PC-9 (cell line): ENCODE data around the gene CDC14B. TPM values are rescaled to one million over a fixed set of nuclear protein-coding genes. Genes with fewer than 3 reads are reported as not detected.

Source experiments
- BruUV-seq: library from RNA; stranded (reverse); fragments of 400-500 nt; replicated peaks from 2 replicates; lab custom pipeline; 2021; lab: Mats Ljungman, UMichigan
- CTCF ChIA-PET: fragments of 300-600 bp; sonication (Branson Sonifier 250); formaldehyde crosslinking; loops from one replicate; lab custom pipeline; 2022; ENCODE audit warnings: antibody characterized with exemption; lab: Charles Lee
- POLR2A ChIA-PET: fragments of 300-600 bp; sonication (Branson Sonifier 250); formaldehyde crosslinking; loops from one replicate; lab custom pipeline; 2022; ENCODE audit warnings: antibody characterized with exemption; ENCODE audit not compliant: unreplicated experiment; lab: Charles Lee
- DNase-seq, 2 experiments: peaks; one replicate each; pipeline versions ENCODE4 v3.0.0 to v3.0.0-alpha.2; 2015 to 2022; ENCODE audit warnings: mixed read lengths in 1 of 2
- H2AFZ ChIP-seq: fragments of 200-600 bp; sonication (generic); 2 replicates; pipeline ENCODE4 v1.8.1; 2017; ENCODE audit warnings: antibody characterized with exemption
- H3F3A ChIP-seq: fragments of 200-600 bp; sonication (generic); 2 replicates; pipeline ENCODE4 v1.8.1; 2017; ENCODE audit warnings: antibody characterized with exemption, mild to moderate bottlenecking, low read depth; ENCODE audit not compliant: insufficient read depth
- H3K27ac ChIP-seq: fragments of 200-600 bp; sonication (generic); 2 replicates; pipeline ENCODE4 v1.6.1; 2016; ENCODE audit warnings: mixed run types
- H3K27me3 ChIP-seq: fragments of 200-600 bp; sonication (generic); 2 replicates; pipeline ENCODE4 v1.6.1; 2016; ENCODE audit warnings: low read depth, mixed run types; ENCODE audit not compliant: insufficient read depth
- H3K36me3 ChIP-seq: fragments of 200-600 bp; sonication (generic); 2 replicates; pipeline ENCODE4 v1.6.1; 2016; ENCODE audit warnings: low read depth, mixed run types
- H3K4me1 ChIP-seq: fragments of 200-600 bp; sonication (generic); replicated peaks from 2 replicates; pipeline ENCODE4 v1.6.1; 2016; ENCODE audit warnings: mixed run types; ENCODE audit not compliant: insufficient read depth
- H3K4me2 ChIP-seq: fragments of 200-600 bp; sonication (generic); 2 replicates; pipeline ENCODE4 v1.6.1; 2017; ENCODE audit warnings: mixed run types
- H3K4me3 ChIP-seq: fragments of 200-600 bp; sonication (generic); 2 replicates; pipeline ENCODE4 v1.6.1; 2016; ENCODE audit warnings: mixed run types
- H3K79me2 ChIP-seq: fragments of 200-600 bp; sonication (generic); 2 replicates; pipeline ENCODE4 v1.6.1; 2017; ENCODE audit warnings: low read depth, mixed run types
- H3K9me2 ChIP-seq: fragments of 200-600 bp; sonication (generic); 2 replicates; pipeline ENCODE4 v1.8.1; 2017; ENCODE audit warnings: mild to moderate bottlenecking; ENCODE audit not compliant: insufficient read depth
- H3K9me3 ChIP-seq: fragments of 200-600 bp; sonication (generic); 2 replicates; pipeline ENCODE4 v1.8.1; 2016; ENCODE audit warnings: low read depth; ENCODE audit not compliant: insufficient read depth
- H4K20me1 ChIP-seq: fragments of 200-600 bp; sonication (generic); 2 replicates; pipeline ENCODE4 v1.8.1; 2017; ENCODE audit not compliant: insufficient read depth
- EZH2 ChIP-seq: fragments of 200-600 bp; sonication (generic); IDR thresholded peaks from 2 replicates; pipeline ENCODE4 v1.8.0; 2017; ENCODE audit warnings: antibody characterized with exemption, low read depth
- intact Hi-C: fragments of 100-400 bp; cut with micrococcal nuclease; formaldehyde crosslinking; loops from one replicate; pipeline ENCODE4 v1.10.0; 2022; ENCODE audit not compliant: unreplicated experiment
- total RNA-seq: library from RNA; stranded (reverse); gene quantifications from 2 replicates; pipeline ENCODE4 v1.2.3, GENCODE V29; 2021
- TF ChIP-seq, protein P1 (sequence below): fragments of 200-600 bp; sonication (generic); conservative IDR thresholded peaks from 2 replicates; pipeline ENCODE4 v1.6.1; 2017; ENCODE audit warnings: mixed run types, antibody characterized with exemption, mild to moderate bottlenecking, moderate library complexity

The CDC14B gene
- total RNA-seq, 1 experiment from 2014 or later: 47.2 TPM

DNA sequence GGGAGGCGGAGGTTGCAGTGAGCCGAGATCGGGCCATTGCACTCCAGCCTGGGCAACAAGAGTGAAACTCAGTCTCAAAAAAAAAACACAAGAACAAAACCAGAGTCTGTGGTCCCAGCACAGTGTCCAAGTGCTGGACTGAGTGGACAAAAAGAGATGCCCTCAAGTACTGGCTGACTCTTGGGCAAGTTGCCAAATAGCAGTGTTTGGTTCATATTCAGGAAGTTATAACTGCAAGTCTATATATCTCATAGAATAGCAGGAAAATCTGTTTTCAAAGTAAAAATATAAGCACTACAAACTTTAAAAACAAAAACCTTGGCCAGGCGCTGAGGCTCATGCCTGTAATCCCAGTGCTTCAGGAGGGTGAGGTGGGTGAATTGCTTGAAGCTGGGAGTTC is 162.4 kb downstream of the CDC14B start:
- Histone ChIP-seq H2AFZ (no peak overlapping the region), H3K9me2 (no peaks in the 10 kb centered on the region), H3K9me3 (no peaks in the 10 kb centered on the region), H3F3A (peaks cover 5% of the 10 kb centered on the region; the same call in 1 of the 2 replicates), H3K79me2 (no peaks in the 10 kb centered on the region), H3K4me1 (no peaks in the 10 kb centered on the region), H4K20me1 (no peaks in the 10 kb centered on the region), H3K27ac (no peak overlapping the region), H3K4me3 (no peak overlapping the region), H3K27me3 (no peaks in the 10 kb centered on the region), H3K4me2 (no peak overlapping the region), H3K36me3 (no peaks in the 10 kb centered on the region; the same call in 1 of the 2 replicates)
- no peak for DNase-seq
- TF ChIP-seq, protein P1, sequence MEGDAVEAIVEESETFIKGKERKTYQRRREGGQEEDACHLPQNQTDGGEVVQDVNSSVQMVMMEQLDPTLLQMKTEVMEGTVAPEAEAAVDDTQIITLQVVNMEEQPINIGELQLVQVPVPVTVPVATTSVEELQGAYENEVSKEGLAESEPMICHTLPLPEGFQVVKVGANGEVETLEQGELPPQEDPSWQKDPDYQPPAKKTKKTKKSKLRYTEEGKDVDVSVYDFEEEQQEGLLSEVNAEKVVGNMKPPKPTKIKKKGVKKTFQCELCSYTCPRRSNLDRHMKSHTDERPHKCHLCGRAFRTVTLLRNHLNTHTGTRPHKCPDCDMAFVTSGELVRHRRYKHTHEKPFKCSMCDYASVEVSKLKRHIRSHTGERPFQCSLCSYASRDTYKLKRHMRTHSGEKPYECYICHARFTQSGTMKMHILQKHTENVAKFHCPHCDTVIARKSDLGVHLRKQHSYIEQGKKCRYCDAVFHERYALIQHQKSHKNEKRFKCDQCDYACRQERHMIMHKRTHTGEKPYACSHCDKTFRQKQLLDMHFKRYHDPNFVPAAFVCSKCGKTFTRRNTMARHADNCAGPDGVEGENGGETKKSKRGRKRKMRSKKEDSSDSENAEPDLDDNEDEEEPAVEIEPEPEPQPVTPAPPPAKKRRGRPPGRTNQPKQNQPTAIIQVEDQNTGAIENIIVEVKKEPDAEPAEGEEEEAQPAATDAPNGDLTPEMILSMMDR: no peak
- TF ChIP-seq EZH2: no peak
- intact Hi-C loops: no loop called here
- POLR2A ChIA-PET: no interaction called here
- CTCF ChIA-PET: no interaction called here
- no TSS peak for BruUV-seq

DNA sequence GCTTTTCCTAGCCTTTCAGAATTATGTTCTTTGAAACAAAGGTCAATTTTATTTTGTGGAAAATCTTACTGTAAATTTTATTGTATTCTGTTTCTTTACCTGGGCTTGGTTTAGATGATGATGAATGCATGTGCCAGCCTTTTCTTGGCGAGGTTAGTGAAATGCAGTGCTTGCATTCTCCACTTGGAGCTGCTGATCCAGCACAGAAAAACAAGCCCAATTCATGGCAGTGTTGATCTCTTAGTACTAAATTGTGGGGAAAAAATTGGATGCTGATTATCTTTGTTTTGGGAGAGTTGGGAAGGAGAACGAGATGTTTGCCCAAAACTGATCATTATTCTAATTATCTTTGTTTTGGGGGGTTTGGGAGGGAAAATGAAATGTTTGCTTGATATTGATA is 166.0 kb downstream of the CDC14B start:
- DNase-seq: no peak
- H3K4me3 ChIP-seq: no peak overlapping the region
- no peaks in the 10 kb centered on the region for H3K27me3 ChIP-seq
- peaks cover 9% of the 10 kb centered on the region for H3K4me1 ChIP-seq
- H3K9me2 ChIP-seq: no peaks in the 10 kb centered on the region
- POLR2A ChIA-PET: interaction anchor here (0.7 kb wide), 1 partner anchor 401 kb away, joined by 6 read pairs; no protein-coding TSS in a partner anchor
- no peaks in the 10 kb centered on the region for H3K79me2 ChIP-seq
- H3F3A ChIP-seq: peaks cover 5% of the 10 kb centered on the region; the same call in 1 of the 2 replicates
- H3K9me3 ChIP-seq: no peaks in the 10 kb centered on the region
- CTCF ChIA-PET: no interaction called here
- H3K4me2 ChIP-seq: no peak overlapping the region
- H2AFZ ChIP-seq: no peak overlapping the region
- no peaks in the 10 kb centered on the region for H4K20me1 ChIP-seq
- TF ChIP-seq, protein P1: peak; percentile 56; the same call in 1 of the 2 replicates
- TF ChIP-seq EZH2: no peak
- H3K36me3 ChIP-seq: no peaks in the 10 kb centered on the region
- H3K27ac ChIP-seq: no peak overlapping the region
- intact Hi-C loops: loop anchor here (5.0 kb wide), 1 partner anchor 114 kb away; no protein-coding TSS in a partner anchor
- BruUV-seq: no TSS peak

DNA sequence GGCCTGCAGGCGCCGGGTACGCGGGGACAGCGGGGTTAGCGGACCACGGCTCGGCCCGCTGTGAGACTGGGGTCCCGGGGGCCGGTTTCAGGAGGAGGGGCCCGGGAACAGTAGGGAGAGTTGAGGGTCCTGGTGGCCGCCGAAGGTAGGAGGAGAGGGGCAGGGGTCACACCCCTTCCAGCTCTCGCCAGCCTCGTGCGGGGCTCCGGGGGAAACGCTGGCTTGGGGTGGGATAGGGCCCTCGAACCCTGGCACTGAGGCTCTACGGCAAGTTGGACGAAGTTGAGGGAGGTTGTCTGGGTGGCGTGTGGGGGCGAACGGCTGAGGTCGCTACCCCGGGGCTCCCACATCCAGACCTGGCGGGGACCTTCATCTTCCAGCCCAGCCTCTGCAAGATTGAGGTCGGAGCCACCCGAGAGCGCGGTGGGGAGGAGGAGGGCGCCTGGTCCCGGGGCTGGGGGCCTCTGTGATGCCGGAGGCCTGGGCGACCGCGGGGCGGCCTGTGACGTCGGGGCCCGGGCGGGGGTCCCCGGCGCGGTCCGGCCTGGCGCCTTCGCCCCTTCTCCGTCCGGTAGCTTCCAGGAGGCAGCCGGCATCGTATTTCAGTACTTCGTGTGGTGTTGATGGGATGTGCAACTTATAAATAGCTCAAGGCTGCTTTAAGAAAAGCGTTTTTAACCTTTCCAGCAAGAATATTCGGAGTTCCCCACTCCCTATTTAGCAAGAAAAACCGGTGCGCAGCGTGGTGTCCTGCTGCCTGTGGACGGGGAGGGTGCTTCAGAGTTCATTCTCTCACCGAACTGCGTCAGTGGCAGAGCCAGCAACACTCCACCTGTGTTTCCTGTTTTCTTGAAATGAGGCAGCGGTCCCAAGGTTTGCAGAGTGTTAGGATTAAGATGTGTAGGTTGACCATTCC is 168.8 kb downstream of the CDC14B start:
- Histone ChIP-seq H3K27me3 (no peaks in the 10 kb centered on the region), H3K9me2 (no peaks in the 10 kb centered on the region), H3F3A (no peaks in the 10 kb centered on the region), H3K36me3 (no peaks in the 10 kb centered on the region), H3K9me3 (no peaks in the 10 kb centered on the region), H3K4me3 (peak overlapping the region; percentile 65), H3K79me2 (no peaks in the 10 kb centered on the region), H3K27ac (no peak overlapping the region), H3K4me2 (peak overlapping the region; percentile 86), H2AFZ (peak overlapping the region; percentile 82), H3K4me1 (peaks cover 9% of the 10 kb centered on the region), H4K20me1 (no peaks in the 10 kb centered on the region)
- TF ChIP-seq, protein P1: no peak
- TF ChIP-seq EZH2: no peak
- CTCF ChIA-PET: no interaction called here
- POLR2A ChIA-PET: interaction anchor here (1.1 kb wide), 1 partner anchor 203 kb away, joined by 4 read pairs; no protein-coding TSS in a partner anchor
- intact Hi-C loops: loop anchor here (2.0 to 5.0 kb wide), 2 partner anchors 30 to 116 kb away; no protein-coding TSS in a partner anchor
- DNase-seq: peak in 1 of 2 experiments; percentile 25
- BruUV-seq: no TSS peak

Other genes with a start within 250 kb of the CDC14B start
- 27.6 and 34.4 TPM in 2 replicates for gene SLC35D2, start 236.1 kb downstream of the CDC14B start, total RNA-seq
- 12.6 and 14.0 TPM in 2 replicates for gene ZNF367, start 201.5 kb downstream of the CDC14B start, total RNA-seq
- gene HABP4, start 169.7 kb downstream of the CDC14B start, total RNA-seq: 8.1 and 11.0 TPM in 2 replicates
- gene PRXL2C, start 35.5 kb upstream of the CDC14B start, total RNA-seq: 7.6 and 8.5 TPM in 2 replicates
- 8.4 and 8.7 TPM in 2 replicates for gene ZNF510, start 158.2 kb upstream of the CDC14B start, total RNA-seq
- gene ZNF782, start 234.7 kb upstream of the CDC14B start, total RNA-seq: 7.2 and 11.5 TPM in 2 replicates